GM19397 (cell line): Measurements from ENCODE around the gene KRTAP19-5.
"Not testable (repeated sequence)": the region's sequence is repeated elsewhere in the genome, so short reads cannot be mapped to it uniquely, and the experiment has no call there.

Experiments
- ATAC-seq: cut with Tn5 transposase; IDR thresholded peaks from one replicate; pipeline ENCODE4 v1.9.1; 2021; ENCODE audit warnings: mild to moderate bottlenecking, moderate library complexity; ENCODE audit not compliant: unreplicated experiment

The KRTAP19-5 gene

DNA sequence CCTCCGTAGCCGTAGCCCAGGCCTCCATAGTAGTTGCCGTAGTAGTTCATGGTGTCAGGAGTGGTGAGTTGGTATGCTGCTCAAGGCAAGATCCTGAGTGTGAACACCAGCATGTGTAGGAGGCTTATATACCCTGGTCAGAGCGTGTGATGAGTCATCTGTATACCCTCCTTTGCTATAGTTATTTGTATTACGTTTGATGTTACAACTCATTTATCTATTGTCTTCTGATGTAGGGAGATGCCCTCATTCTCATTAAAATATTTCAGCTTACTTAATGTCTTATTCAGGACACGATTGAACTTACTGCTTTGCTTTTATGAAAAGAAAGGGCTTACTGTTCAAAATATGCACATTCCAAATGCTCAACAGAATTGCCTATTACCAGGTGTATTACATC, at the start of gene KRTAP19-5:
TSS of gene KRTAP19-5 (minus strand) at position 101 of the 400 bp plus-strand sequence. CDS start at position 50, 51 bp downstream.
- ATAC-seq: no peak

DNA sequence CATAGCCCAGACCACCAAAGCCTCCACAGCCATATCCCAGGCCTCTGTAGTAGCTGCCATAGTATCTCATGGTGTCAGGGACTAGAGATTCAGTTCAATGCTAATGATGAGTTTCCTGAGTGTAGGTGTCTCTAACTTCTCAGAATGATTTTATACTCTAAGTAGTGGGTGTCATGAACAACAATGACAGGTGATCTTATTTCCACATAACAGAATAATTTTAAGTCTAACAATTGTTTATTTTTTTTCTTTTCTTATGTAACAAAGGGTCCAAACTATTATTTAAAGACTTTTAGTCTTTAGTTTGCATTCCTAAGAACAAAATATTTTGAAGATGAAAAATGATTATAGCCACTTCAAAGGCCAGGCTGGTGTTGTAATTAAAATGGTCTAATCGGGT, 39.8 kb upstream of the KRTAP19-5 start, which contains the start of gene KRTAP19-6:
TSS of gene KRTAP19-6 (minus strand) at position 101 of the 400 bp plus-strand sequence. CDS start at position 70, 31 bp downstream.
- ATAC-seq: no peak

DNA sequence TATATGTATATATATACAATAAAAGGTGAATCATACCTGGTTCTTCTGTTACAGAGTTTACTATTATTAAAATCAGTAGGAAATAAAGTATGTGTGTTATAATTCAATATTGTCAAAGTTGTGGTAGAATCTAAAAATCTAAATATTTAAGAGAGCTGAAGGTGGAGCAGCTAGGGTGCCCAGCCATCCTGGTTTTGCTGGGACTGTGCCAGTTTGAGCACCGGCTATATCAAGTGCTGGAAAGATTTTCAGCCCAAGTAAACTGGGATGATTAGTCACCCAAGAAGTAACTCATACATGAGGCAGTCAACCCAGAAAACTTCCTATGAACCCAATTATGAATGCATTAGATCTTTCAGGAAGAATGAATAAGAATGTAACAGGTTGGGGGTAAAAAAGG, 16.9 kb upstream of the KRTAP19-5 start:
- no peak for ATAC-seq

DNA sequence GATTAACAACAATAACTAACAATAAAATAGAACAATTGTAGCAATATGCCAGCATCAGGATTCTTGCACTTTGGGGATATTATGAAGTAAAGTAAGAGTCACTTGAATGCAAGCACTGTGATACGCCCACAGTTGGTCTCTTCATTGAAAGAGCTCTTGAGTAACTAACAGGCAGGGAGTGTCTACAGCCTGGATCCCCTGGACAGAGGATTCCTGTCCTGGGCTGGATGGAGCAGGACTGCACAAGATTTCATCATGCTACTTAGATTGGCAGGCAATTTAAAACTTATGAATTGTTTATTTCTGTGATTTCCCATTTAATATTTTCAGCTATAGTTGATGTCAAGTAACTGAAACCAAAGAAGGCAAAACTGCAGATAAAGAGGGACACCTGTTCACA, 13.7 kb upstream of the KRTAP19-5 start:
- ATAC-seq: no peak

DNA sequence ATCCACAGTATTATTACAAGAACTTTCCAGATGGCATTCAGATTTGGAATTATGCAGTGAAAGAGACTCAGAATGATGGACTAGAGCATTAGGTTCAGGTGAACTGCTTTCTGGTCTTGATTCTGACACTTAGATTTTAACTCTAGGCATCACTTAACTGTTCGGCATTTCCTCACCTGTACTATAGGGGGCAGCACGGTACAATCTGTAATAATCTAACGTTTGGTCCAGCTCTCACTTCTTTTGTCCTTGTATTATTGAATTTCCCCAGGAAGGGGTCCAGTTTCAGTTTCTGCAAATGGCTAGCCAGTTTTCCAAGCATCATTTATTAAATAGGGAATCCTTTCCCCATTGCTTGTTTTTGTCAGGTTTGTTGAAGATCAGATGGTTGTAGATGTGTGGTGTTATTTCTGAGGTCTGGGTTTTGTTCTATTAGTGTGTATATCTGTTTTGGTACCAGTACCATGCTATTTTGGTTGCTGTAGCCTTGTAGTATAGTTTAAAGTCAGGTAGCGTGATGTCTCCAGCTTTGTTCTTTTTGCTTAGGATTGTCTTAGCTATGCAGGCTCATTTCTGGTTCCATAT, 3.8 kb upstream of the KRTAP19-5 start:
- ATAC-seq: not testable (repeated sequence)

DNA sequence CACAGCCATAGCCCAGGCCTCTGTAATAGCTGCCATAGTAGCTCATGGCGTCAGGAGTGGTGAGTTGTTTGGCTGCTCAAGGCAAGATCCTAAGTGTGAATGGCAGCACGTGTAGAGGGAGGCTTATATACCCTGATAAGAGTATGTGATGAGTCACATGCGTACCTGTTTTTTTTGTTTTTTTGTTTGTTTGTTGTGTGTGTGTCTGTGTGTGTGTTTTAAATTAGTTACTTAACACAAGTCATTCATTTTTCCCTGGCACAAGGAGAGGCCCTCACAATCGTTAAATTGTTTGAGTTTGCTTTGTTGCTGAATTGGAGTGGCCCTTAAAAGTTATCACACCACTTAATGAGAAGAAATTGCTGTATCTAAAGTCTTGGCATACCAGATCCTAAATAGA, 4.9 kb downstream of the KRTAP19-5 start, which contains the start of gene KRTAP19-4:
TSS of gene KRTAP19-4 (minus strand) at position 101 of the 400 bp plus-strand sequence. CDS start at position 46, 55 bp downstream.
- no peak for ATAC-seq

DNA sequence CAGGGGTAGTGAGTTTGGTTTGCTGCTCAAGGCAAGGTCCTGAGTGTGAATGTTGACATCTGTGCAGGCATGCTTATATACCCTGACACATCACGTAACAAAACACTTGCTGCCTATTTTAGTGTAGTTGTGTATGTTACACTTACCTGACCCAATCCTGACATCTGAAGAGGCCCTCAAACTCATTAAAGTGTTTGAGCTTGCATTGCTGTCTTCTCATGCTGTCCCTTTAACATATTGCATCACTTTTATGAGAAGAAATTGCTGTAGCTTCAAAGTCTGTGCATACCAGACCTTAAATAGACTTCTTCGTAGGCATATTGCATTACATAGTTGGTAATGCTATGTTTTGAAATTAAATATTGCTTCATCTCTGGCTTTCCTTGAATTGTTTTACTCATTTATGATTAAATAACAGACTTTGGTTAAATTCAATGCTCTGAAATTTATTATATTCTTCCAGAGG, 9.9 kb downstream of the KRTAP19-5 start, which contains the start of gene KRTAP19-3:
TSS of gene KRTAP19-3 (minus strand) at position 51 of the 466 bp plus-strand sequence. CDS start 56 bp downstream, outside the sequence.
- ATAC-seq: no peak

DNA sequence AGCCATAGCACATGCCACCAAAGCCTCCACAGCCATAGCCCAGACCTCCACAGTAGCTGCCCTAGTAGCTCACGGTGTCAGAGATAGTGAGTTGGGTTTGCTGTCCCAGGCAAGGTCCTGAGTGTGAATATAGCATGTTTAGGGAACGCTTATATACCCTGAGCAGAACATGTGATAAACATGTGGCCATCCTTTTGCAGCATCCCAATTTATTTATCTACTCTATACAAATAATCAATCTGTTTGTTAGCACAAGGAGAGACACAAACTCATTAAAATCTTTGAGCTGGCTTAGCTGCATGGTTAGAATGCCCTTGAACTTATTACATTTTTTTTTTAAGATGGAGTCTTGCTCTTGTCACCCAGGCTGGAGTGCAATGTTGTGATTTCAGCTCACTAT, 14.6 kb downstream of the KRTAP19-5 start, which contains the start of gene KRTAP19-2:
TSS of gene KRTAP19-2 (minus strand) at position 101 of the 400 bp plus-strand sequence. CDS start at position 13, 88 bp downstream.
- ATAC-seq: no peak

DNA sequence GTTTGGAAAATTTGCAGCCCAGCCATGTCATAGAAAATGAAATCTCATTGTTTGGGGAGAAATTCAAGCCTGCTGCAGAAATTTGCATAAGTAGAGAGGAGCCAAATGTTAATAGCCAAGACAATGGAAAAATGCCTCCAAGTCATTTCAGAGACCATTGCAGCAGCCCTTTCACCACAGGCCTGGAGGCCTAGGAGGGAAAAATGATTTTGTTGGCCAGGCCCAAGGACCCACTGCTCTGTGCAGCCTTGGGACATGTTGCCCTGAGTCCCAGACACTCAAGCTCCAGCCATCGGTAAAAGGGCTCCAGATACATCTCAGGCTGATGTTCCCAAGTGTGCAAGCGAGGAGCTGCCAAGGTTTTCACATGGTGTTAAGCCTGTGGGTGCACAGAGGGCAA, 15.8 kb downstream of the KRTAP19-5 start:
- no peak for ATAC-seq

DNA sequence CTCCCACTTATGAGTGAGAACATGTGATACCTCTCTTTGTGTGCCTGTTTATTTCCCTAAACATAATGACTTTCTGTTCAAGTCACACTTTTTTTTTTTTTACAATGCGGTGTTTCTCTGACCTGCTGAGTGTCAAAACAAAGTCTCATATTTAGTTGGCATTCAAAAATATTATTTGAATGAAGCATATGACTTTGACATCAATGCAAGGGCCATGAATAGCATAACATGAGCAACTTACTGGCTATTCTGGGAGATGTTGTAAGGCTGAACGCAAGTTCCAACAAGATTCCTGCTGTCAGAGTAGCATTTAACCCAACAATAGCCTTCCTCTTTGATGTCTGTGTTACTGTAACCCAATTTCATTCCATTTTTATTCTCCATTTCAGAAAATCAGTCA, 19.8 kb downstream of the KRTAP19-5 start:
- ATAC-seq: no peak

DNA sequence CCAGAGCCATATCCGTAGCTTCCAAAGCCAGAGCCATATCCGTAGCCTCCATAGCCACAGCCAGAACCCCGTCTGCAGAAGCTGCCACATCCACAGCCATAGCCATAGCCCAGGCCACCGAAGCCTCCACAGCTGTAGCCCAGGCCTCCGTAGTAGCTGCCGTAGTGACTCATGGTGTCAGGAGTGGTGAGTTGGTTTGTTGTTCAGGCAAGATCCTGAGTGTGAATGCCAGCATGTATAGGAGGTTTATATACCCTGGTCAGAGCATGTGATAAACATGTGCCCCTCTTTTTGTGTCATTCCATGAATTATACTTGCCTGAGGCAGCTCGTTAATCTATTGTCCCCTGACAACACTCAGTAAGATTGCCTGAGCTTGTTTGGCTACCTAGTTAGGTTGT, 21.8 kb downstream of the KRTAP19-5 start, which contains the start of gene KRTAP19-1:
TSS of gene KRTAP19-1 (minus strand) at position 223 of the 400 bp plus-strand sequence. CDS start at position 173, 50 bp downstream.
- no peak for ATAC-seq

DNA sequence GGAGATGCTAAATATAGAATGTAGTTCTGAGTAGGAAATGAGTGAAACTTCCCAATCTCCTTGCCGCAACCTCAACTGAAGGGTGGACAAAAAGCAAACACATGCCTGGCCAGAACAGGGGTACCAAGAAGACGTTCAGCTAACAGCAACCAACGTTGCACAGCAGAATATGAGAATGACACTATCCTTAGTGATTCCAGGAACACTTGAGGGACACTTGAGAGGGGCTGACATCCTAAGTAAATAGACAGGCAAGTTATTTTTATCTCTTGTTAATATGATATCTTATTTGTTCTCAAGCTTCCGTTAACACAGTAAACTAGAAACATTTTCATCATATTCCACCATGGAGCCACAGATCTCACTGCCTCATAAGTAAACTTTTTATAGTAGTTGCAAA, 22.7 kb downstream of the KRTAP19-5 start:
- ATAC-seq: no peak

DNA sequence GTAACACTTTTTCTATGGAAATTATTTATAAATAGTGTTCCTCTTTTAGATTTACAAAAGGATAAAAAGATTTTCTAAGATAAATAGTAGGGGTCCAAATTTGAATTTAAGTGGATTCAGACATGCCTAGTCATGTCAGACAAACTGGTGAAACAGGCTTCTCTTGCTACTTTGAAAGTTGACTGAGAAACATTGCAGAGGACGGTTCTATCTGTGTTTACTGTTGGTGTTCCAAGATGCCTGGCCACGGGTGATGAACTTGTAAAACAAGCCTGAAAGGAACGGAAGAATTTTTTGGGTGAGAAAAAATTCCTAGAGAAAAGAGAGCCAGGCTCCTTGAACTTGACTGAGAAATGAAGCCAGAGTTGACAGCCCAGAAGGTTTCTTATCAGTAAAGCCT, 23.9 kb downstream of the KRTAP19-5 start:
- ATAC-seq: no peak

DNA sequence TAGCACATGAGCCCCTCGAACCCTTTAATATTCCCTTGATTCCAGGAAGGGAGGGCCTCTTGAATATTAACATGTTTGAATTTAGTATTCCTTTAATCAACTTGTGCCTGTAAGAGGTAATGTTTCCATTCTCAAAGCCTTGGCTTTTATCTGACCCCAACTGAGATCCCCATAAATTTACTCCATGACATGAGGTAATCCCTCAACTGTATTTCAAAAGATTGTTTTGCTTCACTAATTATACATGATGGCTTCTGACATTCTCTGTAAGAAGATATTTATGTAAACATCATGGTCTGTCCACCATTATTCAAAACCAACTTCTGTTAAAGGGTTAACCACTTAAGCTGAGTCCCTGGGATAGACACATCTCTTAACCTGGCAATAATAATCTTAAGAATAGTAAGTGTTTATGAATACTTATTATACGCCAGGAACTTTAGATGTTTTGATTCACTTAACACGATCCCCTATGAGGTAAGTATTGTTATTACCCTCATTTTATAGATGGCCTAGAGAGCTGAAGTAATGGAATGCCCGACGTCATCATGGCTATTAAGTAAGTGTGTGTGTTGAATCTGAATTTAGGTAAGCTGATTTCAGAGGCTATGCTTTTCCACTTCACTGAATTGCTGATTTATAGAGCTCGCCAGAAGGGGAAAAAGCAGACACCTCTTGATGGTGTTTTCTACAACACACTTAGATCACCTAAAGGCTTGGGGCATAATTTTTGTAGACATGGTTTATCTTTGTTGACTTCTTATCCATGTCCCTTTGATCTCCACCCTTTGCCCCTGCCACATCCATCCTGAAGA, 32.8 kb downstream of the KRTAP19-5 start:
- no peak for ATAC-seq

DNA sequence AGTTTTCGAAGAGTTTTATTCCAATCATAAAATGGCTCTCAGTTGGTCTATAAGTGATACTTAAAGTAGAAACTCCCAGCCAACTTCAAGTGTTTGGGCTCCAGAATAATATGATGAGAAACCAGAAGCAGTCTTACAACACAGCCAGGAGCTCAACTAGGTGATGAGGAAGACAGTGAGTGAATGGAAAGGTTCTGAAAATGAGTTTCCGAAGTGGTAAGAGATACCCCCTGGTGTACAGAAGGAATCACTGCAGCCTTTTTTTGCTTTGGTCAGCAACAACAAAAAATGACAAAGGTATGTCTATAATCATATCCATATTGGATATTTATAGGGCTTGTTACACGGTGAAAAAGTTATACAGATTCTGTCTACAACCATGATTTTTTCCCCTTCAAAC, 38.2 kb downstream of the KRTAP19-5 start:
- ATAC-seq: no peak
